Peyer's patch (tissue), 4 donors: ENCODE results near the gene PDAP1. TPM values are rescaled to one million over a fixed set of nuclear protein-coding genes. Genes with fewer than 3 reads are reported as not detected.
A peak's percentile ranks its signal among the peaks of the same experiment; 100 is the strongest.
"Not testable (repeated sequence)": the region's sequence is repeated elsewhere in the genome, so short reads cannot be mapped to it uniquely, and the experiment has no call there.

Source experiments
- DNase-seq, 3 donors: peaks; one replicate each; pipeline ENCODE4 v3.0.0-alpha.2; 2017 to 2019
- H3K27ac ChIP-seq, 4 donors: fragments of 200-600 bp; sonication (generic); one replicate each; pipeline ENCODE4 v1.5.1; 2016 to 2019
- H3K27me3 ChIP-seq, 2 donors: fragments of 200-600 bp; sonication (generic); one replicate each; pipeline ENCODE4 v1.5.1; 2019
- H3K36me3 ChIP-seq, 3 donors: fragments of 200-600 bp; sonication (generic); one replicate each; pipeline ENCODE4 v1.5.1; 2016 to 2019
- H3K4me1 ChIP-seq, 4 donors: fragments of 200-600 bp; sonication (generic); one replicate each; pipeline ENCODE4 v1.5.1; 2016 to 2019
- H3K4me3 ChIP-seq, 4 donors: fragments of 200-600 bp; sonication (generic); 1 replicate in 3 of 4; 2 replicates in 1 of 4; pipeline ENCODE4 v1.5.1; 2016 to 2019; ENCODE audit warnings: mild to moderate bottlenecking in 1 of 4
- H3K9me3 ChIP-seq, 4 donors: fragments of 200-600 bp; sonication (generic); one replicate each; pipeline ENCODE4 v1.5.1; 2016 to 2019; ENCODE audit warnings: mild to moderate bottlenecking in 1 of 4
- POLR2A ChIP-seq, 2 donors: fragments of 450-650 bp; IDR thresholded peaks; one replicate each; pipeline ENCODE4 v1.5.1; 2017; ENCODE audit warnings: antibody characterized with exemption in 2 of 2, mild to moderate bottlenecking in 2 of 2, moderate library complexity in 2 of 2
- total RNA-seq, 4 donors: library from RNA; depleted of rRNA; stranded (reverse); fragments of >200 nt; gene quantifications; one replicate each; pipeline ENCODE4 v1.1.0, GENCODE V29; 2016
- TF ChIP-seq, protein P1 (sequence below), 6 experiments: fragments of 450-650 bp in 4 of 6; fragments of 200-600 bp in 2 of 6; sonication (generic) in 1 of 6; IDR thresholded peaks; one replicate each; pipeline ENCODE4 v1.5.1; 2017 to 2019; ENCODE audit warnings: antibody characterized with exemption in 6 of 6, mild to moderate bottlenecking in 3 of 6, moderate library complexity in 1 of 6

The PDAP1 gene
- total RNA-seq, 4 donors from 2014 or later = 32.4 to 52.0 (median 40.6) TPM

DNA sequence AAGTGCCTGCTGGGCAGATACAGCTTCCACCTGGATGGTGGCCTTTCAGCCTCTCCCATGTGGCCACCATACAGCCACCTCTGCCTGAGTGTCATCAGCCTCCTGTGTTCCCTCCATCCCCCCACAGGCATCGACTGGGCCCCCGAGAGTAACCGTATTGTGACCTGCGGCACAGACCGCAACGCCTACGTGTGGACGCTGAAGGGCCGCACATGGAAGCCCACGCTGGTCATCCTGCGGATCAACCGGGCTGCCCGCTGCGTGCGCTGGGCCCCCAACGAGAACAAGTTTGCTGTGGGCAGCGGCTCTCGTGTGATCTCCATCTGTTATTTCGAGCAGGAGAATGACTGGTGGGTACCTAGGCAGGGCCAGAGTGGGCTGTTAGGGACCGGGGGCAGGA, 20.5 kb downstream of the PDAP1 start:
- peaks cover 0 to 65% (median 0%) of the 10 kb centered on the region in 3 donors for H3K36me3 ChIP-seq
- no peak for DNase-seq

GRCh38 chr7:99387239-99387635, 21.2 kb downstream of the PDAP1 start:
- DNase-seq, H3K27ac ChIP-seq, H3K27me3 ChIP-seq, H3K4me3 ChIP-seq, H3K9me3 ChIP-seq: not testable (repeated sequence)
- Histone ChIP-seq H3K36me3 (peaks cover 0 to 65% (median 0%) of the 10 kb centered on the region in 3 donors), H3K4me1 (peaks cover 0 to 11% (median 7%) of the 10 kb centered on the region in 4 donors)

More for the DNA sequence above, 20.5 kb downstream of the PDAP1 start:
- no peak overlapping the region for H3K27ac ChIP-seq
- H3K4me3 ChIP-seq = no peak overlapping the region
- no peaks in the 10 kb centered on the region for H3K27me3 ChIP-seq
- no peak for TF ChIP-seq POLR2A (IDR thresholded peaks at IDR 0.05)
- TF ChIP-seq, protein P1, sequence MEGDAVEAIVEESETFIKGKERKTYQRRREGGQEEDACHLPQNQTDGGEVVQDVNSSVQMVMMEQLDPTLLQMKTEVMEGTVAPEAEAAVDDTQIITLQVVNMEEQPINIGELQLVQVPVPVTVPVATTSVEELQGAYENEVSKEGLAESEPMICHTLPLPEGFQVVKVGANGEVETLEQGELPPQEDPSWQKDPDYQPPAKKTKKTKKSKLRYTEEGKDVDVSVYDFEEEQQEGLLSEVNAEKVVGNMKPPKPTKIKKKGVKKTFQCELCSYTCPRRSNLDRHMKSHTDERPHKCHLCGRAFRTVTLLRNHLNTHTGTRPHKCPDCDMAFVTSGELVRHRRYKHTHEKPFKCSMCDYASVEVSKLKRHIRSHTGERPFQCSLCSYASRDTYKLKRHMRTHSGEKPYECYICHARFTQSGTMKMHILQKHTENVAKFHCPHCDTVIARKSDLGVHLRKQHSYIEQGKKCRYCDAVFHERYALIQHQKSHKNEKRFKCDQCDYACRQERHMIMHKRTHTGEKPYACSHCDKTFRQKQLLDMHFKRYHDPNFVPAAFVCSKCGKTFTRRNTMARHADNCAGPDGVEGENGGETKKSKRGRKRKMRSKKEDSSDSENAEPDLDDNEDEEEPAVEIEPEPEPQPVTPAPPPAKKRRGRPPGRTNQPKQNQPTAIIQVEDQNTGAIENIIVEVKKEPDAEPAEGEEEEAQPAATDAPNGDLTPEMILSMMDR (IDR thresholded peaks at IDR 0.05) = no peak
- H3K4me1 ChIP-seq = peaks cover 0 to 18% (median 11%) of the 10 kb centered on the region in 4 donors
- H3K9me3 ChIP-seq = no peaks in the 10 kb centered on the region

DNA sequence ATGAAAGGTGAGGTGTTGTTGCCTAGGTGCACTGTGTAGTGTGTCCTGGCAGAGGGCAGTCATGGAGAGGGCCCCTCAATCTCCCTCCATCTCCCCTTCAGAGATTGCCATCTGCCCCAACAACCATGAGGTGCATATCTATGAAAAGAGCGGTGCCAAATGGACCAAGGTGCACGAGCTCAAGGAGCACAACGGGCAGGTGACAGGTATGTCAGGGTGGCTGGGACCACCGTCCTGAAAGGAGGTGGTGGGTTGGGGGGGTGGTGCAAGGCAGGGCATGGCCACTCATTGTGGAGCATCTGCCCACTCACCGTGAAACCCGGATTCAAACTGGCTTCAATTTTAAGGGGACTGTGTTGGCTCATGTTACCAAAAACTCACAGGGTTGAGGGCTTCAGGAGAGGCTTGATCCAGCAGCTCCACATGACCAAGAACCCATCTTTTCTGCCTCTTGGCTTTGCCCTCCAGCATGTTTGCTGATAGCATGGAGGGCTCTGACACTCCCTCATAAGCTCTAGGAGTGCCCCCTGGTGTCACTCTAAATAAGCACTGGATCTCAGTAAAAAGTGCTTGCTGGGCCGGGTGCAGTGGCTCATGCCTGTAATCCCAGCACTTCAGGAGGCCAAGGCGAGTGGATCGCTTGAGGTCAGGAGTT, 21.7 kb downstream of the PDAP1 start:
- no peaks in the 10 kb centered on the region for H3K9me3 ChIP-seq
- DNase-seq = no peak
- H3K36me3 ChIP-seq = peaks cover 0 to 70% (median 0%) of the 10 kb centered on the region in 3 donors
- H3K4me1 ChIP-seq = peaks cover 0 to 10% (median 8%) of the 10 kb centered on the region in 4 donors
- H3K27me3 ChIP-seq = no peaks in the 10 kb centered on the region
- no peak for TF ChIP-seq POLR2A (IDR thresholded peaks at IDR 0.05)
- TF ChIP-seq, protein P1 (IDR thresholded peaks at IDR 0.05) = peak in 3 of 6 experiments; percentile 10 to 34 (median 33)
- H3K27ac ChIP-seq = no peak overlapping the region
- no peak overlapping the region for H3K4me3 ChIP-seq

DNA sequence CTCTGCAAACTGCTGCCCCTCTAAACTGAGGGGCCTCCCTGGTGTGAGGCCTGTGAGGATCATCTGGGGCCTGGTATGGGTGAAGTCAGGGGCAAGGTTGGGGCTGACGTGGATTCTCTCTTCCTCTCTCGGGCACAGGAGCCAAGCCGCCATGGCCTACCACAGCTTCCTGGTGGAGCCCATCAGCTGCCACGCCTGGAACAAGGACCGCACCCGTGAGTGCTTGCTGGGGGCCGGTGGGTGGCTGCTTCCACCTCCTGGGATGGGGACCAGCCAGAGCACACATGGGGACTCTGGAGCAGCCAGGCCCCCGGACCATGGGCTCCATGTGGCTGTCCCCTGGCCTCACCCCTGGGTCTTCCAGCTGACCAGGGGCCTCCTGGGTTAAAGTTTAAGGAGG, 22.8 kb downstream of the PDAP1 start:
- Histone ChIP-seq H3K4me1 (peaks cover 0 to 17% (median 16%) of the 10 kb centered on the region in 4 donors), H3K36me3 (peaks cover 0 to 67% (median 0%) of the 10 kb centered on the region in 3 donors), H3K27ac (peak overlapping the region in 1 of 4 donors; percentile 25), H3K4me3 (no peak overlapping the region), H3K9me3 (no peaks in the 10 kb centered on the region), H3K27me3 (no peaks in the 10 kb centered on the region)
- TF ChIP-seq, protein P1 (IDR thresholded peaks at IDR 0.05) = no peak
- TF ChIP-seq POLR2A (IDR thresholded peaks at IDR 0.05) = no peak
- no peak for DNase-seq

DNA sequence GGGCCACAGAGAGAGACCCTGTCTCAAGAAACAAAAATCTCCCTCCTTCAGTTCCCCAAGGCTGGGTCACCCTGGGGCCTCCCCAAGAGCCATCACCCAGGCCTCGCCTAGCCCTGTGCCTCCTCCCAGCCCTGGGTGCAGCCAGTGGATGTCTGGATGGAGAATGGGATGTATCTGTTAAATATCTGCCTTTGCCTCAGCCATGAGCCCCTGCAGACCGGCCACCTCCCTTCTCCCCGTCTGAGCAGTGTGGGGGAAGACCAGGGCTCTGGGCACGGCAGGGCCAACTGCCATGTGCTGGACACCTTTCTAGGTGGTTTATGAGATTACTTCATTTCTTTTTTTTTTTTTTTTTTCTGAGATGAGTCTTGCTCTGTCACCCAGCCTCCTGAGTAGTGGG, 23.9 kb downstream of the PDAP1 start:
- Histone ChIP-seq H3K4me3 (no peak overlapping the region), H3K4me1 (peaks cover 0 to 26% (median 23%) of the 10 kb centered on the region in 4 donors), H3K27me3 (no peaks in the 10 kb centered on the region), H3K36me3 (peaks cover 0 to 57% (median 0%) of the 10 kb centered on the region in 3 donors), H3K9me3 (no peaks in the 10 kb centered on the region), H3K27ac (peak overlapping the region in 1 of 4 donors; percentile 36)
- DNase-seq = no peak
- TF ChIP-seq, protein P1 (IDR thresholded peaks at IDR 0.05) = no peak
- TF ChIP-seq POLR2A (IDR thresholded peaks at IDR 0.05) = no peak

- H3K27me3 ChIP-seq = no peaks in the 10 kb centered on the region
- peaks cover 0 to 33% (median 28%) of the 10 kb centered on the region in 4 donors for H3K4me1 ChIP-seq
- TF ChIP-seq, protein P1 (IDR thresholded peaks at IDR 0.05) = no peak
- TF ChIP-seq POLR2A (IDR thresholded peaks at IDR 0.05) = no peak
- H3K36me3 ChIP-seq = peaks cover 0 to 50% (median 0%) of the 10 kb centered on the region in 3 donors
- DNase-seq = no peak
- H3K9me3 ChIP-seq = no peaks in the 10 kb centered on the region
- H3K27ac ChIP-seq = peak overlapping the region in 1 of 4 donors; percentile 36
- H3K4me3 ChIP-seq = no peak overlapping the region
Observed at GRCh38 chr7:99383791-99384370, 24.5 kb downstream of the PDAP1 start.
